Measurements from ENCODE around the gene KCNK3. TPM values are rescaled to one million over a fixed set of nuclear protein-coding genes. Genes with fewer than 3 reads are reported as not detected.

Gene KCNK3
- total and polyA plus RNA-seq, 2 donors (not counting 1 experiment from before 2014, with no cell fraction given): not detected

DNA sequence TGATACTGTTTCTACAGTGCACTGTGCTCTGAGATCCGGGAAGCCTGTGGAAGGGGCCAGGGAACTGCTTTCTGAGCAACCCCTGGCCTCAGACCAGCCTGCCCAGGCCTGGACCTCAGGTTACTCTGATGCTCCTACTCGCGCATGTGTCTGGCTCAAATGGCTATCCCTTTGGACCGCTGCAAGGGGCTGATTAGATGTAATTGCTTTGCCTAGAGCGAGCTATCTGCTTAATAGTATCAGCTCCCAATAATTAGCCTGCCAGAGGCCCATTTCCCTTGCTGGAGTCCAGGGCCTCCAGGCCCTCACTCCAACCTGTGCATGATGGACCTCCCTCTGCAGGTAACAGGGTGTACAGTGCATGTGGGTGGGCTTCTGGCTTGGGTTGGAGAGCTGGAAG is 7.2 kb upstream of the KCNK3 start:
- intact Hi-C loops (cut with micrococcal nuclease): no loop called here

DNA sequence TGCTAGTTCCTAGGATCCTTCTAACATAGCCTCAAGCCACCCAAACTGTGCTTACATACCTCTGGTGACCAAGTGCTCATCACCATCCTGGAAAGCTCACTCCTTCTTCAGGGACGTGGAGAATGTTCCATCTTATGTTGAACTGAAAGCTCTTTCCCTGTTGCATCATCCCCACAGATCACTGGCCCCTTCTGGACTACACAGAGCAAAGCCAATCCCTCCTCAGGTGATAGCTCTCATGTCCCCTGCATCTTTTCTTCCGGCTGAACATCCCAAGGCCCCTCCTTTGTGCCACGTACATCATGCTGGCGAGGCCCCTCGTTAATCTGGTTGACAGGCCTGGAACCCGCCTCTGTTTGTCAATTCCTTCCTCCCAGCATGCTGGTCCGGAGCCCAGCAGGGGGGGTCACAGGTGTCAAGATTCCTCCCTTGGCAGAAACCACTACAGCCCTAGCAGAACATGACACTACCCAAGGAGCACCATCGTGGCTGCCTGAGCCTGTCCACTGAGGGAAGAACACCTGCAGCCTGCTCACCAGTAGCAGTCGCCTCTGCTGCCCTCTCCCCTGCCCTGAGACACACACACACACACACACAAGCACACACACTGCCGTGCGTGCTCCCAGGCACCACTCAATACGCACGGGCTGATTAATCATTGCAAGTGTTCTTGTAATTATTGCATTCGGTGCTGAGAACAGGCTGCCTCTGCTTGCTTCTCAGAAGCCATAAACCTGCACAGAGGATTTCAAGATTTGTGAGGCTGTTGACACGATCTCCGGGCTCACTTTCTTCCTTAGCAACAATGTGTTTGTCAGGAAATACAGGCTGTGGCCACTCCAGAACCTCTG is 6.3 kb upstream of the KCNK3 start:
- Histone ChIP-seq H3K9ac (ENCODE audit: low read length) (no peak overlapping the region), H3K4me1 (ENCODE audit: control insufficient read depth in 2 of 2, insufficient read depth in 2 of 2, low read length in 2 of 2) (no peaks in the 10 kb centered on the region), H3K9me3 (ENCODE audit: control extremely low read depth in 1 of 3, control insufficient read depth in 2 of 3, insufficient read depth in 1 of 3, low read length in 2 of 3) (no peaks in the 10 kb centered on the region), H4K20me1 (ENCODE audit: control insufficient read depth, insufficient read depth, low read length, poor library complexity, severe bottlenecking) (no peaks in the 10 kb centered on the region), H3K27me3 (replicated peaks in 1 of 4; ENCODE audit: control extremely low read depth in 1 of 4, control insufficient read depth in 3 of 4, insufficient read depth in 4 of 4, low read length in 3 of 4) (peaks cover 0 to 29% (median 7%) of the 10 kb centered on the region in 4 experiments), H2AFZ (ENCODE audit: insufficient read depth, low read depth, low read length, poor library complexity, severe bottlenecking) (no peak overlapping the region), H3K36me3 (replicated peaks in 1 of 2; ENCODE audit: control extremely low read depth in 1 of 2, control insufficient read depth in 1 of 2, extremely low read depth in 1 of 2, insufficient read depth in 2 of 2, low read length in 1 of 2) (no peaks in the 10 kb centered on the region), H3K4me2 (replicated peaks; ENCODE audit: low read depth, low read length, poor library complexity, severe bottlenecking) (no peak overlapping the region), H3K27ac (ENCODE audit: low read length in 2 of 2) (no peak overlapping the region), H3K79me2 (ENCODE audit: control insufficient read depth, insufficient read depth, low read length) (no peaks in the 10 kb centered on the region), H3K4me3 (ENCODE audit: control extremely low read depth in 1 of 5, extremely low read depth in 1 of 5, insufficient read depth in 1 of 5, low read depth in 2 of 5, low read length in 4 of 5) (no peak overlapping the region)
- Mint-ChIP-seq H3K4me1 (no peaks in the 10 kb centered on the region), H3K27ac (no peak overlapping the region), H3K9me3 (ENCODE audit: insufficient read depth) (no peaks in the 10 kb centered on the region), H3K4me3 (no peak overlapping the region), H3K27me3 (peaks cover 60% of the 10 kb centered on the region)
- TF ChIP-seq, protein P1, sequence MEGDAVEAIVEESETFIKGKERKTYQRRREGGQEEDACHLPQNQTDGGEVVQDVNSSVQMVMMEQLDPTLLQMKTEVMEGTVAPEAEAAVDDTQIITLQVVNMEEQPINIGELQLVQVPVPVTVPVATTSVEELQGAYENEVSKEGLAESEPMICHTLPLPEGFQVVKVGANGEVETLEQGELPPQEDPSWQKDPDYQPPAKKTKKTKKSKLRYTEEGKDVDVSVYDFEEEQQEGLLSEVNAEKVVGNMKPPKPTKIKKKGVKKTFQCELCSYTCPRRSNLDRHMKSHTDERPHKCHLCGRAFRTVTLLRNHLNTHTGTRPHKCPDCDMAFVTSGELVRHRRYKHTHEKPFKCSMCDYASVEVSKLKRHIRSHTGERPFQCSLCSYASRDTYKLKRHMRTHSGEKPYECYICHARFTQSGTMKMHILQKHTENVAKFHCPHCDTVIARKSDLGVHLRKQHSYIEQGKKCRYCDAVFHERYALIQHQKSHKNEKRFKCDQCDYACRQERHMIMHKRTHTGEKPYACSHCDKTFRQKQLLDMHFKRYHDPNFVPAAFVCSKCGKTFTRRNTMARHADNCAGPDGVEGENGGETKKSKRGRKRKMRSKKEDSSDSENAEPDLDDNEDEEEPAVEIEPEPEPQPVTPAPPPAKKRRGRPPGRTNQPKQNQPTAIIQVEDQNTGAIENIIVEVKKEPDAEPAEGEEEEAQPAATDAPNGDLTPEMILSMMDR (IDR thresholded peaks at IDR 0.05): no peak
- TF ChIP-seq EZH2 (IDR thresholded peaks at IDR 0.05; ENCODE audit: borderline replicate concordance, insufficient read depth, low read depth, low read length, poor library complexity, severe bottlenecking): no peak
- ATAC-seq (ENCODE audit: low read depth) (no peak), DNase-seq (no peak)
- ChIA-PET CTCF (no interaction called here), POLR2A (no interaction called here)
- intact Hi-C loops (cut with micrococcal nuclease): no loop called here
- 24% methylated on average over 9 of the region's 16 CpGs for WGBS (ENCODE audit: insufficient coverage)

More for the DNA sequence above, 7.2 kb upstream of the KCNK3 start:
- ATAC-seq (ENCODE audit: low read depth): no peak
- WGBS (ENCODE audit: insufficient coverage): 93% methylated on average over 5 of the region's 5 CpGs
- no peak overlapping the region for H3K4me3 ChIP-seq (ENCODE audit: control extremely low read depth in 1 of 5, extremely low read depth in 1 of 5, insufficient read depth in 1 of 5, low read depth in 2 of 5, low read length in 4 of 5)
- H3K4me3 Mint-ChIP-seq: no peak overlapping the region
- H3K4me1 ChIP-seq (ENCODE audit: control insufficient read depth in 2 of 2, insufficient read depth in 2 of 2, low read length in 2 of 2): no peaks in the 10 kb centered on the region
- no peaks in the 10 kb centered on the region for H3K36me3 ChIP-seq (replicated peaks in 1 of 2; ENCODE audit: control extremely low read depth in 1 of 2, control insufficient read depth in 1 of 2, extremely low read depth in 1 of 2, insufficient read depth in 2 of 2, low read length in 1 of 2)
- TF ChIP-seq, protein P1 (IDR thresholded peaks at IDR 0.05): no peak
- TF ChIP-seq EZH2 (IDR thresholded peaks at IDR 0.05; ENCODE audit: borderline replicate concordance, insufficient read depth, low read depth, low read length, poor library complexity, severe bottlenecking): no peak
- ChIA-PET CTCF (no interaction called here), POLR2A (no interaction called here)
- H3K27me3 ChIP-seq (replicated peaks in 1 of 4; ENCODE audit: control extremely low read depth in 1 of 4, control insufficient read depth in 3 of 4, insufficient read depth in 4 of 4, low read length in 3 of 4): peaks cover 0 to 20% (median under 1%) of the 10 kb centered on the region in 4 experiments
- H3K9ac ChIP-seq (ENCODE audit: low read length): no peak overlapping the region
- DNase-seq: no peak
- no peak overlapping the region for H2AFZ ChIP-seq (ENCODE audit: insufficient read depth, low read depth, low read length, poor library complexity, severe bottlenecking)
- no peaks in the 10 kb centered on the region for H3K4me1 Mint-ChIP-seq
- no peak overlapping the region for H3K27ac Mint-ChIP-seq
- H3K4me2 ChIP-seq (replicated peaks; ENCODE audit: low read depth, low read length, poor library complexity, severe bottlenecking): no peak overlapping the region
- no peak overlapping the region for H3K27ac ChIP-seq (ENCODE audit: low read length in 2 of 2)
- no peaks in the 10 kb centered on the region for H3K9me3 Mint-ChIP-seq (ENCODE audit: insufficient read depth)
- H4K20me1 ChIP-seq (ENCODE audit: control insufficient read depth, insufficient read depth, low read length, poor library complexity, severe bottlenecking): no peaks in the 10 kb centered on the region
- H3K9me3 ChIP-seq (ENCODE audit: control extremely low read depth in 1 of 3, control insufficient read depth in 2 of 3, insufficient read depth in 1 of 3, low read length in 2 of 3): no peaks in the 10 kb centered on the region
- H3K79me2 ChIP-seq (ENCODE audit: control insufficient read depth, insufficient read depth, low read length): no peaks in the 10 kb centered on the region
- H3K27me3 Mint-ChIP-seq: peaks cover 59% of the 10 kb centered on the region

Data from B cell (primary cell).